ENCODE measurements around the gene LY9. TPM values are rescaled to one million over a fixed set of nuclear protein-coding genes. Genes with fewer than 3 reads are reported as not detected.

Gene LY9
- total RNA-seq, 4 donors from 2014 or later, result 0.34 to 3.5 (median 1.2) TPM; not detected in 1

GRCh38 chr1:160755911-160756848 is 39.8 kb upstream of the LY9 start:
- WGBS, result 78% methylated on average over 5 of the region's 5 CpGs
- Histone ChIP-seq H3K36me3 (no peaks in the 10 kb centered on the region), H3K27me3 (no peaks in the 10 kb centered on the region), H3K4me3 (no peak overlapping the region), H3K9me3 (no peaks in the 10 kb centered on the region), H3K27ac (no peak overlapping the region), H3K4me1 (no peaks in the 10 kb centered on the region)
- TF ChIP-seq CTCF (IDR thresholded peaks at IDR 0.05) (no peak), POLR2A (IDR thresholded peaks at IDR 0.05) (no peak), POLR2AphosphoS5 (IDR thresholded peaks at IDR 0.05) (no peak), EP300 (IDR thresholded peaks at IDR 0.05) (no peak)
- no peak for DNase-seq (ENCODE audit: low spot score in 2 of 2)

GRCh38 chr1:160756849-160757201 is 39.1 kb upstream of the LY9 start:
- H3K4me3 ChIP-seq, result no peak overlapping the region
- no peaks in the 10 kb centered on the region for H3K4me1 ChIP-seq
- 86% methylated on average over 2 of the region's 2 CpGs for WGBS
- no peak for TF ChIP-seq POLR2AphosphoS5 (IDR thresholded peaks at IDR 0.05)
- no peak for TF ChIP-seq POLR2A (IDR thresholded peaks at IDR 0.05)
- no peak for TF ChIP-seq EP300 (IDR thresholded peaks at IDR 0.05)
- no peak for TF ChIP-seq CTCF (IDR thresholded peaks at IDR 0.05)
- no peaks in the 10 kb centered on the region for H3K36me3 ChIP-seq
- H3K9me3 ChIP-seq, result no peaks in the 10 kb centered on the region
- no peak for DNase-seq (ENCODE audit: low spot score in 2 of 2)
- no peaks in the 10 kb centered on the region for H3K27me3 ChIP-seq
- H3K27ac ChIP-seq, result no peak overlapping the region

- no peak overlapping the region for H3K4me3 ChIP-seq
- no peak for DNase-seq (ENCODE audit: low spot score in 2 of 2)
- TF ChIP-seq EP300 (IDR thresholded peaks at IDR 0.05), result no peak
- TF ChIP-seq POLR2A (IDR thresholded peaks at IDR 0.05), result no peak
- no peak for TF ChIP-seq POLR2AphosphoS5 (IDR thresholded peaks at IDR 0.05)
- TF ChIP-seq CTCF (IDR thresholded peaks at IDR 0.05), result no peak
- no peaks in the 10 kb centered on the region for H3K9me3 ChIP-seq
- no peaks in the 10 kb centered on the region for H3K36me3 ChIP-seq
- H3K27ac ChIP-seq, result no peak overlapping the region
- no peaks in the 10 kb centered on the region for H3K27me3 ChIP-seq
- WGBS, result 92% methylated on average over 2 of the region's 2 CpGs
- no peaks in the 10 kb centered on the region for H3K4me1 ChIP-seq
Observed at GRCh38 chr1:160758521-160758920, 37.5 kb upstream of the LY9 start.

GRCh38 chr1:160759740-160760139 is 36.2 kb upstream of the LY9 start:
- Histone ChIP-seq H3K36me3 (no peaks in the 10 kb centered on the region), H3K9me3 (no peaks in the 10 kb centered on the region), H3K4me1 (no peaks in the 10 kb centered on the region), H3K4me3 (no peak overlapping the region), H3K27ac (no peak overlapping the region), H3K27me3 (no peaks in the 10 kb centered on the region)
- no peak for DNase-seq (ENCODE audit: low spot score in 2 of 2)
- no peak for TF ChIP-seq CTCF (IDR thresholded peaks at IDR 0.05)
- no peak for TF ChIP-seq POLR2AphosphoS5 (IDR thresholded peaks at IDR 0.05)
- TF ChIP-seq POLR2A (IDR thresholded peaks at IDR 0.05), result no peak
- TF ChIP-seq EP300 (IDR thresholded peaks at IDR 0.05), result no peak

GRCh38 chr1:160761046-160761445 is 34.9 kb upstream of the LY9 start:
- H3K36me3 ChIP-seq, result no peaks in the 10 kb centered on the region
- H3K4me3 ChIP-seq, result no peak overlapping the region
- WGBS, result 89% methylated on average over 4 of the region's 4 CpGs
- no peaks in the 10 kb centered on the region for H3K27me3 ChIP-seq
- DNase-seq (ENCODE audit: low spot score in 2 of 2), result no peak
- no peaks in the 10 kb centered on the region for H3K9me3 ChIP-seq
- no peaks in the 10 kb centered on the region for H3K4me1 ChIP-seq
- TF ChIP-seq CTCF (IDR thresholded peaks at IDR 0.05), result no peak
- TF ChIP-seq POLR2AphosphoS5 (IDR thresholded peaks at IDR 0.05), result no peak
- no peak for TF ChIP-seq POLR2A (IDR thresholded peaks at IDR 0.05)
- TF ChIP-seq EP300 (IDR thresholded peaks at IDR 0.05), result no peak
- H3K27ac ChIP-seq, result no peak overlapping the region

Data from suprapubic skin (tissue), 4 donors.